Osteoblast (primary cell): ENCODE results near the gene ADAM10. TPM values are rescaled to one million over a fixed set of nuclear protein-coding genes. Genes with fewer than 3 reads are reported as not detected.

Experiments
- DNase-seq: peaks from one replicate; pipeline ENCODE4 v3.0.0; 2011; ENCODE audit warnings: low spot score, mixed read lengths; ENCODE audit not compliant: insufficient read length; ENCODE audit errors: missing footprints
- H2AFZ ChIP-seq: 2 replicates; pipeline ENCODE4 v1.6.0; 2011; ENCODE audit warnings: mild to moderate bottlenecking, low read length
- H3K27ac ChIP-seq: 2 replicates; pipeline ENCODE4 v1.5.1; 2011; ENCODE audit warnings: mild to moderate bottlenecking, low read depth, low read length, moderate library complexity
- H3K27me3 ChIP-seq: 2 replicates; pipeline ENCODE4 v1.6.0; 2012; ENCODE audit warnings: mild to moderate bottlenecking, control low read depth, inconsistent platforms, low read length, moderate library complexity; ENCODE audit not compliant: insufficient read depth
- H3K36me3 ChIP-seq: 2 replicates; pipeline ENCODE4 v1.5.1; 2011; ENCODE audit warnings: mild to moderate bottlenecking, low read length, control low read depth, moderate library complexity; ENCODE audit not compliant: insufficient read depth
- H3K4me1 ChIP-seq: 2 replicates; pipeline ENCODE4 v1.5.1; 2011; ENCODE audit warnings: mild to moderate bottlenecking, low read length, control low read depth, moderate library complexity; ENCODE audit not compliant: insufficient read depth
- H3K4me2 ChIP-seq: 2 replicates; pipeline ENCODE4 v1.6.0; 2011; ENCODE audit warnings: mild to moderate bottlenecking, low read length; ENCODE audit not compliant: insufficient read depth
- H3K4me3 ChIP-seq: fragments of 200-600 bp; sonication (generic); 3 replicates; pipeline ENCODE4 v1.5.1; 2012; ENCODE audit warnings: mild to moderate bottlenecking, low read length, inconsistent platforms; ENCODE audit not compliant: insufficient read depth
- H3K79me2 ChIP-seq: 2 replicates; pipeline ENCODE4 v1.6.0; 2012; ENCODE audit warnings: mild to moderate bottlenecking, low read length, control low read depth, inconsistent platforms; ENCODE audit not compliant: insufficient read depth
- H3K9me3 ChIP-seq: 2 replicates; pipeline ENCODE4 v1.5.1; 2011; ENCODE audit warnings: low read depth, low read length, control low read depth
- H4K20me1 ChIP-seq: 2 replicates; pipeline ENCODE4 v1.6.0; 2012; ENCODE audit warnings: mild to moderate bottlenecking, low read length, control low read depth; ENCODE audit not compliant: insufficient read depth
- CTCF ChIP-seq: IDR thresholded peaks from 2 replicates; pipeline ENCODE4 v1.5.1; 2011; ENCODE audit warnings: mild to moderate bottlenecking, low read depth, low read length, moderate library complexity; ENCODE audit errors: extremely low read depth
- total RNA-seq: library from RNA; depleted of rRNA; stranded (reverse); fragments of >200 nt; gene quantifications from 2 replicates; pipeline ENCODE4 v1.2.3, GENCODE V29; 2012

Gene ADAM10
- total RNA-seq, 1 donor = 122 TPM

GRCh38 chr15:58554758-58555157 is 194.7 kb downstream of the ADAM10 start:
- Histone ChIP-seq H3K27ac (no peak overlapping the region), H3K4me3 (no peak overlapping the region), H3K9me3 (no peaks in the 10 kb centered on the region), H3K4me1 (peaks cover 17% of the 10 kb centered on the region), H3K36me3 (no peaks in the 10 kb centered on the region), H4K20me1 (no peaks in the 10 kb centered on the region), H3K4me2 (no peak overlapping the region), H3K27me3 (peaks cover 21% of the 10 kb centered on the region), H2AFZ (no peak overlapping the region), H3K79me2 (no peaks in the 10 kb centered on the region)
- DNase-seq = no peak
- no peak for TF ChIP-seq CTCF

GRCh38 chr15:58553365-58553918 is 196.1 kb downstream of the ADAM10 start:
- Histone ChIP-seq H3K27ac (no peak overlapping the region), H3K36me3 (no peaks in the 10 kb centered on the region), H3K27me3 (peaks cover 23% of the 10 kb centered on the region), H2AFZ (no peak overlapping the region), H3K4me3 (no peak overlapping the region), H3K4me2 (no peak overlapping the region), H3K4me1 (peaks cover 17% of the 10 kb centered on the region), H3K9me3 (no peaks in the 10 kb centered on the region), H3K79me2 (no peaks in the 10 kb centered on the region), H4K20me1 (no peaks in the 10 kb centered on the region)
- no peak for DNase-seq
- no peak for TF ChIP-seq CTCF

- H3K36me3 ChIP-seq = no peaks in the 10 kb centered on the region
- H4K20me1 ChIP-seq = no peaks in the 10 kb centered on the region
- H3K4me2 ChIP-seq = peak overlapping the region; percentile 86
- no peaks in the 10 kb centered on the region for H3K79me2 ChIP-seq
- H3K9me3 ChIP-seq = no peaks in the 10 kb centered on the region
- H3K4me1 ChIP-seq = peaks cover 22% of the 10 kb centered on the region
- peak overlapping the region; percentile 92 for H2AFZ ChIP-seq
- peaks cover 23% of the 10 kb centered on the region for H3K27me3 ChIP-seq
- peak overlapping the region; percentile 63 for H3K4me3 ChIP-seq
- peak; percentile 74 for DNase-seq
- H3K27ac ChIP-seq = no peak overlapping the region
- no peak for TF ChIP-seq CTCF
Measured at GRCh38 chr15:58552505-58553364, 196.8 kb downstream of the ADAM10 start.
